Tibial artery (tissue), 4 donors: Measurements from ENCODE around the gene GPR108.

Experiments
- DNase-seq, 2 donors: peaks; one replicate each; pipeline ENCODE4 v3.0.0-alpha.2; 2019
- H3K27ac ChIP-seq, 2 donors: fragments of 200-600 bp; sonication (generic) in 1 of 2; 1 replicate in 1 of 2; 2 replicates in 1 of 2; pipeline ENCODE4 v1.5.1; 2018 to 2019; ENCODE audit warnings: mild to moderate bottlenecking in 1 of 2
- H3K27me3 ChIP-seq, 2 donors: fragments of 200-600 bp; sonication (generic) in 1 of 2; one replicate each; pipeline versions ENCODE4 v1.5.1 to v1.6.0; 2016 to 2019
- H3K36me3 ChIP-seq, 3 donors: fragments of 200-600 bp; sonication (generic) in 2 of 3; one replicate each; pipeline ENCODE4 v1.5.1; 2016 to 2019; ENCODE audit warnings: mild to moderate bottlenecking in 2 of 3
- H3K4me1 ChIP-seq, 4 donors: fragments of 200-600 bp; sonication (generic) in 2 of 4; 1 replicate in 3 of 4; 2 replicates in 1 of 4; pipeline ENCODE4 v1.5.1; 2016 to 2019
- H3K4me3 ChIP-seq, 2 donors: fragments of 200-600 bp; sonication (generic) in 1 of 2; 1 replicate in 1 of 2; 2 replicates in 1 of 2; pipeline ENCODE4 v1.5.1; 2018 to 2019; ENCODE audit warnings: mild to moderate bottlenecking in 2 of 2
- H3K9me3 ChIP-seq, 3 donors: fragments of 200-600 bp; sonication (generic) in 1 of 3; one replicate each; pipeline ENCODE4 v1.5.1; 2016 to 2019
- intact Hi-C: fragments of 100-400 bp; cut with DNase I; formaldehyde crosslinking; loops from one replicate; pipeline ENCODE4 v1.15.0; 2023; ENCODE audit warnings: low total_unique reads
- TF ChIP-seq, protein P1 (sequence below), 2 experiments: fragments of 200-600 bp in 1 of 2; fragments of 450-650 bp in 1 of 2; IDR thresholded peaks; one replicate each; pipeline ENCODE4 v1.5.1; 2017 to 2019; ENCODE audit warnings: antibody characterized with exemption in 2 of 2, mild to moderate bottlenecking in 1 of 2, moderate library complexity in 1 of 2

Gene GPR108

DNA sequence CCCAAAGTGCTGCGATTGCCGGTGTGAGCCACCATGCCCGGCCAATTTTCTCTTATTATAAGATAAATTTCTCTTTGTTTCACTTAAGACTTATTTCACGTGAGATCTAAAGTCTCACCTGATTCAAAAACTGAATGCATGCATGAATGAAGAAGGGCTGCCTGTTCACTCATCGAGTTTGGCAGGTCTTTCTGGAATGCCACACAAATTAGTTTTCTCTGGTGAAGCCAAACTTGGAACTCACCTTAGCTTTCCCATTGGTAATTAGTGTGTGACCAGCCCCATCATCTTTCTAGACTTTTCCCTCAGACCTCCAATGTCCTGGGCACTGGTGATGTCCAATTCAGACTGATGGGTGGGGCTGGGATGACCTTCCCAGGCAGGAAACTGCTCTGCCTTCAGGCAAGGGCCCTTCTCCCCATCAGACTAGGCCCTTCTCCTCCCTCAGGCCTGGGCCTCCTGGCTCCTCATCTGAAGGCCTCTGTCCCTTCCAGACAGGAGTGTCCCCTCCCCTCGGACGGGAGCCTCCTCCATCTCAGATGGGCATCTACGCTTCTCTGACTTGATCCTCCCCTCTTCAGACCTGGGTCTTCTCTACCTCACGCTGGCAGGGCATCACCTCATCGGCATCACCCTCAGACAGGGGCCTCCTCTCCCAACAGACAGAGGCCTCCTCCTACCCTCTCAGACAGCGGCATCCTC is 31.3 kb downstream of the GPR108 start:
- H3K27me3 ChIP-seq: peaks cover 0 to 40% of the 10 kb centered on the region in 2 donors
- intact Hi-C loops: no loop called here

DNA sequence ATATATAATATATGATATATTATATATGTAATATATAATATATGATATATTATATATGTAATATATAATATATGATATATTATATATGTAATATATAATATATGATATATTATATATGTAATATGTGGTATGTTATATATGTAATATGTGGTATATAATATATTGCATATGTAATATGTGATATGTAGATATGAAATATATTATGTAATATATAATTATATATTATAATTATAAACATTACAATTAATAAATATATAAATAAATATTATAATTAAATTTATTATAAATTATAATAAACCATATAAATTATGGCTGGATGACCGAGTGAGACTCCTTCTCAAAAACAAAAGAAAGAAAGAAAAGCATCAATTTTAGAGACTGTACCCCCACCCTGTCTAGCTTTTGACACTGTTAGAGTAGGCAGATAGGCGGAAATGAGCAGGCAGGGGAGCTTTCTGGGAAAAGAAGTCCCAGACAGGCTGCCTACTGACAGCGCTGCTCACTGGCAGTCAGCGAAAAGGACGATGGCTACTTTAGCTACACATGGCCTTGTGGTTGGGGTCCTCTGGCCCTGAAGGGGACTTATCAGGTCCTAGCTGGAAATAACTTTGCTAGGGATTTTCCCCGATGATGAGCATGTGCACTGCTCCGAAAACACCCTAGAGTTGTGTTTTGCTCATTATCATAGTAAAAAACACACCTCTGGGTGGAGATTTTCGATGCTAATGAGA is 36.6 kb downstream of the GPR108 start:
- Histone ChIP-seq H3K36me3 (no peaks in the 10 kb centered on the region), H3K9me3 (no peaks in the 10 kb centered on the region), H3K27me3 (peaks cover 0 to 6% of the 10 kb centered on the region in 2 donors), H3K27ac (no peak overlapping the region), H3K4me3 (no peak overlapping the region), H3K4me1 (no peaks in the 10 kb centered on the region)
- TF ChIP-seq, protein P1, sequence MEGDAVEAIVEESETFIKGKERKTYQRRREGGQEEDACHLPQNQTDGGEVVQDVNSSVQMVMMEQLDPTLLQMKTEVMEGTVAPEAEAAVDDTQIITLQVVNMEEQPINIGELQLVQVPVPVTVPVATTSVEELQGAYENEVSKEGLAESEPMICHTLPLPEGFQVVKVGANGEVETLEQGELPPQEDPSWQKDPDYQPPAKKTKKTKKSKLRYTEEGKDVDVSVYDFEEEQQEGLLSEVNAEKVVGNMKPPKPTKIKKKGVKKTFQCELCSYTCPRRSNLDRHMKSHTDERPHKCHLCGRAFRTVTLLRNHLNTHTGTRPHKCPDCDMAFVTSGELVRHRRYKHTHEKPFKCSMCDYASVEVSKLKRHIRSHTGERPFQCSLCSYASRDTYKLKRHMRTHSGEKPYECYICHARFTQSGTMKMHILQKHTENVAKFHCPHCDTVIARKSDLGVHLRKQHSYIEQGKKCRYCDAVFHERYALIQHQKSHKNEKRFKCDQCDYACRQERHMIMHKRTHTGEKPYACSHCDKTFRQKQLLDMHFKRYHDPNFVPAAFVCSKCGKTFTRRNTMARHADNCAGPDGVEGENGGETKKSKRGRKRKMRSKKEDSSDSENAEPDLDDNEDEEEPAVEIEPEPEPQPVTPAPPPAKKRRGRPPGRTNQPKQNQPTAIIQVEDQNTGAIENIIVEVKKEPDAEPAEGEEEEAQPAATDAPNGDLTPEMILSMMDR (IDR thresholded peaks at IDR 0.05): no peak
- DNase-seq: no peak
- intact Hi-C loops: no loop called here

More for the DNA sequence above, 31.3 kb downstream of the GPR108 start:
- no peak overlapping the region for H3K27ac ChIP-seq
- no peaks in the 10 kb centered on the region for H3K9me3 ChIP-seq
- no peak overlapping the region for H3K4me3 ChIP-seq
- H3K36me3 ChIP-seq: no peaks in the 10 kb centered on the region
- TF ChIP-seq, protein P1 (IDR thresholded peaks at IDR 0.05): no peak
- no peak for DNase-seq
- H3K4me1 ChIP-seq: no peaks in the 10 kb centered on the region

DNA sequence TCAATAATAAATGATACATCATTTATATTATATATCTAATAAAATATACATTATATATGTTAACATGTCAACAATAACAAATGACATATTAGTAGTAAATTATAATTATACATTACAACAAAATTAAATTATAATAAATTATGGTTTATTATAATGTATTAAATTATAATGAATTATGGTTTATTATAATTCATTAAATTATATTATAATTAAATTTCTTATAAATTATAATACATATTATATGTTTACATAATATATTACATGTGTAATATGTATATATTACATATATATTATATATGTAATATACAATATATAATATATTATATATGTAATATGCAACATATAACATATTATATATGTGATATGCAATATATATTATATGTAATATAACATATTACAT is 37.4 kb downstream of the GPR108 start:
- H3K9me3 ChIP-seq: no peaks in the 10 kb centered on the region
- TF ChIP-seq, protein P1 (IDR thresholded peaks at IDR 0.05): no peak
- H3K27me3 ChIP-seq: peaks cover 0 to 6% of the 10 kb centered on the region in 2 donors
- H3K4me3 ChIP-seq: no peak overlapping the region
- H3K36me3 ChIP-seq: no peaks in the 10 kb centered on the region
- no peaks in the 10 kb centered on the region for H3K4me1 ChIP-seq
- intact Hi-C loops: no loop called here
- no peak overlapping the region for H3K27ac ChIP-seq
- DNase-seq: no peak

DNA sequence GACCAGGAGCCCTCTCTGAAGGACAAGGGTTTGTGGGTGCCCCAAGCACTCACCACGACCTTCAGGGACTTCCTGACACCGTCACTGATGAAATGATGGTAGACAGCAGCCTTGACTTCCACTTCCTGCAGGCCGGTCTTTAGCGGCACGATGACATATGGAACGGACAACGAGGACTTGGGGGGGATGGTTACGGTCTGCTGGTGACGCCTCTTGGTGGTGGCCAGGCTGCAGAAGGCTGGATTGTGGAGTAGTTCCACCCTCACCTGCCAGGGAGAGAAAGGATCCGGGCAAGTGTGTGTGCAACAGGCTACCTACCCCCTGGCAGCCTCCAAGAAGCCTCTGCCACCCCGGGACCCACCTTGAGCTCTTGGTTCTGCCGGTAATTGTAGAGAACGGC is 40.1 kb downstream of the GPR108 start:
- no peaks in the 10 kb centered on the region for H3K4me1 ChIP-seq
- no peaks in the 10 kb centered on the region for H3K9me3 ChIP-seq
- intact Hi-C loops: no loop called here
- H3K27ac ChIP-seq: no peak overlapping the region
- TF ChIP-seq, protein P1 (IDR thresholded peaks at IDR 0.05): no peak
- peaks cover 0 to 10% of the 10 kb centered on the region in 2 donors for H3K27me3 ChIP-seq
- DNase-seq: no peak
- H3K36me3 ChIP-seq: peaks cover 0 to 6% (median 0%) of the 10 kb centered on the region in 3 donors
- no peak overlapping the region for H3K4me3 ChIP-seq

DNA sequence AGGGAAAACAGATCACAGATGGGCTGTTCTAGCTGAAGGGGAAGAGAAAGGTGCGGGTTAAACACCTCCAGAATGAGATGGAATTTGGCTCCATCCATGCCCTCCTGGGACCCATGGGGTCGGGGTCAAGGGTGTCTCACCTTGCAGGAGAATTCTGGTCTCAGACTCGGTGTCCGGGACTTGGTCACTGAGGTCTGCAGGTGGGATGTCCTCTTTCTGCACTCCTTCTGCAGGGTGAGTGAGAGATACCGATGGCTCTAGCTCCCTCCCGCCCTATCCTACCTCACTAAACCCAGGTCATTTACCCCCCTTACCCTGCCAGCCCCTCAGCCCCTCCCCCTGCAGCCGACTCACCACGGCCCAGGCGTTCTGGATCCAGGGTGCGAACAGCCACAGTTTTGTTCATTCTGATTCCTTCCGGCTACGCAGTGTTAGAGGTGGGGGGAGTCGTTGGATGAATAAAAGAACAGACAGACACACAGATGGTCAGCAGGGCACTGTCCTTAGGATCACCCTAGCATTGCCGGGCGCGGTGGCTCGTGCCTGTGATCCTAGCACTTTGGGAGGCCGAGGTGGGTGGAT is 41.0 kb downstream of the GPR108 start:
- no peaks in the 10 kb centered on the region for H3K4me1 ChIP-seq
- H3K27ac ChIP-seq: no peak overlapping the region
- no peak overlapping the region for H3K4me3 ChIP-seq
- H3K36me3 ChIP-seq: peaks cover 0 to 6% (median 0%) of the 10 kb centered on the region in 3 donors
- H3K27me3 ChIP-seq: peaks cover 0 to 14% of the 10 kb centered on the region in 2 donors
- no peak for DNase-seq
- intact Hi-C loops: no loop called here
- TF ChIP-seq, protein P1 (IDR thresholded peaks at IDR 0.05): no peak
- no peaks in the 10 kb centered on the region for H3K9me3 ChIP-seq
